ENCODE measurements around the gene PRDM11.
"Not testable (repeated sequence)": the region's sequence is repeated elsewhere in the genome, so short reads cannot be mapped to it uniquely, and the experiment has no call there.

Gene PRDM11

GRCh38 chr11:45146072-45147016 lies at the start of gene PRDM11:
Gene PRDM11, plus strand, starts transcription at chr11:45146639. Its CDS starts 35,128 bp downstream, at chr11:45181767.
- peak; percentile 46 for DNase-seq

DNA sequence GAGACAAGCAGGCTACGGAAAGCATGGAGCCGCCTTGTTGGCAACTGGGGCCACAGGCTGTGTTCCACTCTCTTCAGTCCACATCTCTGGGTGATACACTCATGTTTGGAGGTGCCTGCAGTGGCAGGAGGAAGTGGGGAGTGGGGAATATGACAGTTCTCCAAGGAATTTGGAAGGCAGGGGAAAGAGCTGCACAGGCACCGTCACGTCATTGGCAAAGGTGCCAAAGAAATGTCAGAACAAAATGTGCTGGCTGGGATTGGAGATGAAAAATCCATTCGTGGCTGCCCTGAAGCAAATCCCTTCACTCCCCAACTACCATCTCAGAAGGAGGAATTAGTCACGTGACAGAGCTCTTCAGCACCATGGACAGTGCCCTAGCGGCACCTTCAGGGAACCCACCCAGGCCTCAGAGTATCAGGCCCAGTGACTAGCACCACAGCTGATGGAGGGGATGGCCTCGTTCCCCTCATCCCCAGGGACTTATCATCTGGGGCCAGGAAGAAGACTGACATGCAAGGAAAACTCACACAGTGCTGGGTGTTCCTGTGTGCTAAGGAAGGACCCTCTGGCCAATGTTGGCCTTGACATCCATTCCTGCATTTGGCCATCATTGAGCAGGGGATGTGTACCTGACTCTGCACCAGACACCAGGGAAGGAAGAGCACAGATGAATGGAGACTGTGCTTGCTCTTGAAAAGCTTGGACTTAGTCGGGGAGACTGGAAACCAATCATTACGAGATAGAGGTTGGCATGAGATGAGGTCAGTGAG lies 48.5 kb upstream of the PRDM11 start:
- peak; percentile 52 for DNase-seq

GRCh38 chr11:45098929-45099328 lies 47.5 kb upstream of the PRDM11 start:
- no peak for DNase-seq

DNA sequence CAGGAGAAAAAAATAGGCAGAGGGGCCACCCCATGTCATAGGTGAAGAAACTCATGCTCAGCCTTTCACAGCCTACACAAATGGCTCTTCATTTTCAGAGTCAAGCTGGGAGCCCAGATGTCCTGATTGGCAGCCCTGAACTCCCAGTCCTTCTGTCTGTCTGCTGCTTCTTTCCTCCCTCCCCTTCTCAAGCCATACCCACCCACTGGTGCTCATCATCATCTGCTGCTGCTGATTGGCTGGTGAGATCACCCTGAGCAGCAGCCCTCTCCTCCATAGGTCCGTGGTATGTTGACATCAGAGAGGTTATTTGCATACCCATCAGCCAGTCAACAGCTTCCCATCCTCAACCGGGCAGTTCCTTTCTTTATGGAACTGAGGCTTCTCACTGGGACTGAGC lies 46.1 kb upstream of the PRDM11 start:
- DNase-seq: peak; percentile 83

GRCh38 chr11:45102361-45102809 lies 44.1 kb upstream of the PRDM11 start:
- no peak for DNase-seq

GRCh38 chr11:45102810-45103621 lies 43.4 kb upstream of the PRDM11 start:
- DNase-seq: peak; percentile 66

DNA sequence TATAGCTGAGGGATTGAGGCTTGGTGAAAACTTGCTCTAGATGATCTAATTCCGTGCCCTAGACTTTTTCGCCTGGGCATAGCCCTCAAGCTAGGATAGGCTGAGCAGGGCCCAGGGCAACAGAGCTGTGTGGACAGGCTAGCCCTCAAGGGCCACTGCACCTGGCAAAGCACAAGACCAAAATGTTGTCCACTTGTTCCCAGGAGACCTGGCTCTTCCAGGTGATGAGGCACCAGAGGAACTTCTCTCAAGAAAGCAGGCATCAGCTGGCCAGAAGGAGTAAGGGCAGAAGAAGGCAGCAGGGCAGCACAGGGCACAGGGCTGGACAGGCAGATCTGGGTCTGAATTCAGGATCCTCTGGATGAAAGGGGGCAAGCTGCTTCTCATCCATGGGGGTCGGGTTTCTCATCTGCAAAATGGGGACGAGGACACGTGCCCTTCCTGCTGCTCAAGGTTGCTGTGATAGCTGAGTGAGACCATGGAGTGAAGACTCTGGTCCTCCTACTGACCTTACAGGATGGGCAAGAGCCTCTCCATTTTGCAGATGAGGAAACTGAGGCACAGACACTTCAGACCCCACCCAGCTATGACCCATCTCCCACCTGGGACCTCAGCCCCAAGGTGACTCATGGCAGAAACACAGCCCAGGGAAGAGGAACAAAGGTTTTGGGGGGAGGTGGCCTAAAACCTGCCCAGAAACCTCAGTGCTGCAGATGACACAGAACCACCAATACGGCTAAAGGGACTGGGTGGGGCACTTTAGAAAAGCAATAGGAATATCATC lies 42.2 kb upstream of the PRDM11 start:
- DNase-seq: no peak

GRCh38 chr11:45104790-45105084 lies 41.7 kb upstream of the PRDM11 start:
- no peak for DNase-seq

DNA sequence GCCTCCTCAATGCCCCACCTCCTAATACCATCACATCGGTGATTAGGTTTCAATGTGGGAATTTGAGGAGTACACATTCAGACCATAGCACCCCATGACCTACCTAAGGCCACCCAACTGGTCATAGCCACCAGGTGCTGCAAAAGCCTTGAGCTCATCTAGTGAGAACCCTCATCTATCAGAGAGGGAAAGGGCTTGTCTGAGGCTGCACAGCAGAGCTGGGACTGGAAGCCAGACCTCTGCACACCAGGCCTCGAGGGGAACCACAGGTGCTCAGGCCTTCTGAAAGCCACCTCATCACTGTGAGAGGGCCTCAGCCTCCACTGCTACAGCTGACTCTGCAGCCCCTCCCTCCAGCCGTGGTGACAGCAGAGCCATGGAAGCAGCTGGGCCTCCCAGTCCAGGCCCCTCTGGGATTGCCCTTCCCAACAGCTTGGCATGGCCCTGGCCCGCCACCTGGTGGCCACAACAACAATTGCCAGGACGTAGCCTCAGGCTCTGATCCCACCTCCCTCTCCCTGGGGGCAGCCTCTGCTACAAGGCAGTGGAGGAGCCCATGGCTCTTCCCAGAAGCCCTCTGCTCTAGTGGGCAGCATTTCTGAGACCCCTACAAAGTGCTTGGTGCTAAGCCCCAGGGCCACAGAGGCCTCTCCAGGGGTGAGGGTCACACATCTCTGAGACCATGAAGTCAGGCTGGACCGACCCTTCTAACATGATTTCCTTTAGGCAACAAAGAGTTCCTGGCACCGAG lies 41.0 kb upstream of the PRDM11 start:
- peak; percentile 95 for DNase-seq

DNA sequence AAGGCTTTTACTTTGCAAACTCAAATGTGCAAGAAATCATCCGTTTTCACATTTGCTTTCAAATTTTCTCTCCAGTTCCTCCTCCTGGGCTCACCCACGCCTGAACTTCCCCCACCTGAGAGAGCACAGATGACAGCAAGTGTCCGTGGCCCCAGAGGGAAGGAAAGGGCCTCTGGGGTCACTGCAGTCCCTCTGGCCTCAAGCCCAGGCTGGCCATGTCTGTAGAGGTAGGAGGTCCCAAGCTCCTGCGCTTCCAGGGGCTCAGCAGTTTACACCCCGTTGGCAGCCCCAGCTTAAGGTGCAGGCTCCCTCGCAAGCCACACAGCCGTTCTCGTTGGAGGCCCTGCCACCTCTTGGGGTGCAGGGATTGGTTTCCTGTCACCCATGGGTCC lies 40.5 kb upstream of the PRDM11 start:
- no peak for DNase-seq

- DNase-seq: no peak
Measured at GRCh38 chr11:45106440-45106839, 40.0 kb upstream of the PRDM11 start.

DNA sequence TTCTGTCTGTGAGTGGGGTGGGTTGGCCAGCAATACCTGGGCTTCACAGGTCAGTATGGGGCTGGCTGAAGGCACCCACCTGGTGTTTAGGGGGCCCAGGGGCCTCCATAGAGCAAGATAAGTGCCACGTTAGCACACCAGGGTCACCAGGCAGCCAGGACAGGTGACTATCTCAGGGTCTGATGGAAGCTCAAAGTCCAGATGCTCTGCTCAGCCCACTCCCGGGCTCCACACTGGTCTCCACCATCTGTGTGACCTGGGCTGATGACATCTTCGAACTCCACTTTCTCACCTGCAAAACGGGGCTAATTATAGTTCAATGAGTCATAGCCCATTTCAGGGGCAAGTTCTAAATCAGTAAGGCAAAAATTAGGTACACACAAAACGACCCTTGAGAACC lies 39.4 kb upstream of the PRDM11 start:
- no peak for DNase-seq

DNA sequence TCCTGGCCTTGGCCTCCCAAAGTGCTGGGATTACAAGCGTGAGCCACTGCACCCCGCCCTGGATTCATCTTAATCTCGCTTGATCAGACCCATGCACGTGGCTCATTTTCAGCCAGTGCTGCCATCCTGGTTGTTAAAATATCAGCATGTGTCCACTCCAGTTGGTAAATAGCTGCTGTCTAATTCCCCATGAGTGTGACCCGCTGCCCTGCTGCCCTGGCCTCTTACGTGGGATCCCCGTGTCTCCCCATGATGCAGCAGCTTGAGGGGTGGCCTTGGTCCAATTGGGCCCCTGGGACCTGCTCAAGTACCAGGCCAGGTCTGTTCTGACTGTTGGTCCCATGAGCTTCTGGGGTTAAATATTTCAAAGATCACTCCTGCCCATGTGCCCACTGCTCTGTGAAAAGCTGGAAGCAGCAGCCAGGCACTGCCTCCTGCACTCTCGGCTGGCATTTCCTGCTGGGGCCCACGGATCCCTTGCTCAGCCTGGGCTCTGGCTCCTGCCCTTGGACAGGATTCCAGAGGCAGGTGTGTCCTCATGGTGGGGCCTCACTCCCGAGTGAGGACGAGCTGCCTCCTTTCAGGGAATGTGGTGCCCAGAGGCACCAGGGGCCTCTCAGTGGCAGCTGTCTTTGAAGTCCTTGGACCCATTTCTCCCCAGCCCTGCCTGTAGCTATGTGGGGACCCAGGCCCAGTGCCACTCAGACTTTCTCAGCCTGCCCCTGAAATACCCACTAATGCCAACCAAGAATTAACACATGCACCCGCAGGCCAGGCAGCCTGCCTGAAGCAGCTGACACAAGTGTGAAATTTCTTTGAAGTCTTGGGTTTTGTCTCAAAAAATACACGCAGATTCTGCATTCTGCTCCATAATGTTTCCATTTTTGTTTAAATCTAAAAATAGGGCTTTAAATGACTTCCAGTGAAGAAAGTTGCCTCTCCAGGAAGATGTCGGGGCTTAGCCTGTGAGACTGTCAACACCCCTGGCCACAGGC lies 38.1 kb upstream of the PRDM11 start:
- no peak for DNase-seq

DNA sequence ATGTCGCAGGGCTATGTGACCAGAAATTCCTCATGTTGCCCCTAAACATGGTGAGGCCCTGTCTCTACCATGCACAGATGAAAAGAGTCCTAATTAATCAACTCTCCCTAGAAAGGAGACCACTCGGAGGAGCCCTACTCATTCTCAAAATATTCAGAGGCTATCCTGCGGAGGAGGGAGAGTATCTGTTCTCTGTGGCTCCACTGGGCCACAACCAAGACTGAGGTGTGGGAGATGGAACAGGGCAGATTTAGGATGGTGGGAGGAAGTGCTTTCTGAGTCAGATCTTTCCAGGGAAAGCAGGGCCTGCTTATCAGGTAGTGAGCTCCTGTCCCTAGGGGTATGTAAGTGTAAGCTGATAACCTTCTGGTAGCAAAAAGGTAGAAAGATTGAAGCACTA lies 37.0 kb upstream of the PRDM11 start:
- no peak for DNase-seq

- DNase-seq: peak; percentile 77
Measured at GRCh38 chr11:45110562-45110961, 35.9 kb upstream of the PRDM11 start.

- DNase-seq: no peak
Measured at GRCh38 chr11:45113807-45114206, 32.6 kb upstream of the PRDM11 start.

- DNase-seq: not testable (repeated sequence)
Measured at GRCh38 chr11:45127836-45128235, 18.6 kb upstream of the PRDM11 start.

- no peak for DNase-seq
Measured at GRCh38 chr11:45133878-45134277, 12.6 kb upstream of the PRDM11 start.

DNA sequence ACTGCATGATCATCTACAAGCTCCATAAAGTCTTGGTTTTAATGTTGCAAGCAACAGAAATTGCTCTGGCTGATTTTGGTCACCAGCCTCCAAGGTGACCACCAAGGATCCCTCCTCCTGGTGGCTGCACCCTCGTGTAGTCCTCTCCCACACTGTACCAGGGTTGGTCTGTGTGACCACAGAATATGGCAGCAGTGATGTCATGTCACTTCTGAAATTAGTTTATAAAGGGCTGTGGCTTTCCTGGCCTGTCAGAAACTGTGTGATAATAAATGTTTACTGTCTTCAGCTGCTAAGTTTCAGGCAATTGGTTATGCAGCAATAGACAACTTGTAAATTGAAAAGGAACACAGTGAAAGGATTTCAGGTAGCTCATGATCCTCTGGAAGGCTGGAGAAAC lies 5.3 kb upstream of the PRDM11 start:
- DNase-seq: no peak

DNA sequence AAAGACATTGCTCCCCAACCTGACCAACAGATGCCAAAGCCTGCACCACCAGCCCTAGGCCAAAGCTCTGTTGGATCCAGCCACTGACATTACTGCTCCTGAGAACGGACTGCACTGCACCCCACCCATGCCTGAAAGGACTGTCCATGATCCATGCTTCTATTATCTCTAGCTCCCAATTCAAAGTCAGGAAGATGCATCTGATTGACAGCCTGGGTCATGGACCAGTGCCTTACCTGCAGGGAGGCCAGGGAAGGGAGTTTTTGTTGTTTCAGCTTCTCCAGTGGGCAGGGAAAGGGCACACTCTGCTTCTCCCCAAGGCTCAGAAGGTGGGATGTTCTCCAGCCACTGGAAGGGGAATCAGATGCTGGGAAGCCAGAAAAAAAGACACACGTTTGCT lies 4.8 kb upstream of the PRDM11 start:
- no peak for DNase-seq

All from NCI-H82 (cell line).